ENCODE data around the gene TMPRSS7.

GRCh38 chr3:112104774-112105173, 70.2 kb downstream of the TMPRSS7 start:
- TF ChIP-seq, protein P1, sequence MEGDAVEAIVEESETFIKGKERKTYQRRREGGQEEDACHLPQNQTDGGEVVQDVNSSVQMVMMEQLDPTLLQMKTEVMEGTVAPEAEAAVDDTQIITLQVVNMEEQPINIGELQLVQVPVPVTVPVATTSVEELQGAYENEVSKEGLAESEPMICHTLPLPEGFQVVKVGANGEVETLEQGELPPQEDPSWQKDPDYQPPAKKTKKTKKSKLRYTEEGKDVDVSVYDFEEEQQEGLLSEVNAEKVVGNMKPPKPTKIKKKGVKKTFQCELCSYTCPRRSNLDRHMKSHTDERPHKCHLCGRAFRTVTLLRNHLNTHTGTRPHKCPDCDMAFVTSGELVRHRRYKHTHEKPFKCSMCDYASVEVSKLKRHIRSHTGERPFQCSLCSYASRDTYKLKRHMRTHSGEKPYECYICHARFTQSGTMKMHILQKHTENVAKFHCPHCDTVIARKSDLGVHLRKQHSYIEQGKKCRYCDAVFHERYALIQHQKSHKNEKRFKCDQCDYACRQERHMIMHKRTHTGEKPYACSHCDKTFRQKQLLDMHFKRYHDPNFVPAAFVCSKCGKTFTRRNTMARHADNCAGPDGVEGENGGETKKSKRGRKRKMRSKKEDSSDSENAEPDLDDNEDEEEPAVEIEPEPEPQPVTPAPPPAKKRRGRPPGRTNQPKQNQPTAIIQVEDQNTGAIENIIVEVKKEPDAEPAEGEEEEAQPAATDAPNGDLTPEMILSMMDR (IDR thresholded peaks at IDR 0.05; ENCODE audit: poor library complexity, severe bottlenecking) = no peak
- TF ChIP-seq REST (IDR thresholded peaks at IDR 0.05; ENCODE audit: borderline replicate concordance) (no peak), EP300 (conservative IDR thresholded peaks at IDR 0.05; ENCODE audit: poor library complexity, severe bottlenecking) (no peak), POLR2AphosphoS5 (IDR thresholded peaks at IDR 0.05) (no peak), RAD21 (conservative IDR thresholded peaks at IDR 0.05) (no peak), EZH2 (IDR thresholded peaks at IDR 0.05; ENCODE audit: borderline replicate concordance, insufficient read depth, low read length, poor library complexity, severe bottlenecking) (no peak), SMC3 (conservative IDR thresholded peaks at IDR 0.05; ENCODE audit: poor library complexity) (no peak), MXI1 (conservative IDR thresholded peaks at IDR 0.05; ENCODE audit: poor library complexity, severe bottlenecking) (no peak)
